Glutamatergic neuron (in vitro differentiated cells): ENCODE results near the gene ETS1. TPM values are rescaled to one million over a fixed set of nuclear protein-coding genes. Genes with fewer than 3 reads are reported as not detected.

ENCODE experiments used
- DNase-seq: peaks from one replicate; pipeline ENCODE4 v3.0.0; 2022
- H3K27ac Mint-ChIP-seq: one replicate; pipeline ENCODE4 v1.8.0; 2020; ENCODE audit warnings: mild to moderate bottlenecking, mixed read lengths, inconsistent platforms; ENCODE audit not compliant: unreplicated experiment
- H3K27me3 Mint-ChIP-seq: one replicate; pipeline ENCODE4 v1.8.0; 2020; ENCODE audit warnings: mild to moderate bottlenecking, moderate library complexity, mixed read lengths, inconsistent platforms; ENCODE audit not compliant: unreplicated experiment
- H3K36me3 Mint-ChIP-seq: one replicate; pipeline ENCODE4 v1.8.0; 2020; ENCODE audit warnings: mild to moderate bottlenecking, mixed read lengths, inconsistent platforms; ENCODE audit not compliant: unreplicated experiment
- H3K4me1 Mint-ChIP-seq: one replicate; pipeline ENCODE4 v1.8.0; 2020; ENCODE audit warnings: mild to moderate bottlenecking, low read depth, mixed read lengths, inconsistent platforms; ENCODE audit not compliant: unreplicated experiment
- H3K4me3 Mint-ChIP-seq: one replicate; pipeline ENCODE4 v1.8.0; 2020; ENCODE audit warnings: mild to moderate bottlenecking, mixed read lengths, inconsistent platforms; ENCODE audit not compliant: unreplicated experiment
- H3K9me3 Mint-ChIP-seq: one replicate; pipeline ENCODE4 v1.8.0; 2020; ENCODE audit warnings: mild to moderate bottlenecking, moderate library complexity, mixed read lengths, inconsistent platforms; ENCODE audit not compliant: unreplicated experiment
- total RNA-seq: library from RNA; stranded (reverse); fragmentation: NEBNext Ultra II Directional; extraction: Animal tissue kit (Norgen Biotek cat#: 25700); gene quantifications from one replicate; pipeline ENCODE4 v1.2.1, GENCODE V29; 2021; ENCODE audit not compliant: unreplicated experiment
- TF ChIP-seq, protein P1 (sequence below): fragments of 200-600 bp; sonication (generic); IDR thresholded peaks from one replicate; pipeline ENCODE4 v1.5.0; 2021; ENCODE audit not compliant: partially characterized antibody, unreplicated experiment

Gene ETS1
- total RNA-seq, 1 donor from 2014 or later = 1.0 TPM

GRCh38 chr11:128573638-128574037 lies 13.7 kb downstream of the ETS1 start:
- Mint-ChIP-seq H3K27ac (no peak overlapping the region), H3K4me3 (no peak overlapping the region), H3K36me3 (peaks cover 9% of the 10 kb centered on the region), H3K9me3 (no peaks in the 10 kb centered on the region), H3K27me3 (no peaks in the 10 kb centered on the region), H3K4me1 (no peaks in the 10 kb centered on the region)
- no peak for DNase-seq
- TF ChIP-seq, protein P1, sequence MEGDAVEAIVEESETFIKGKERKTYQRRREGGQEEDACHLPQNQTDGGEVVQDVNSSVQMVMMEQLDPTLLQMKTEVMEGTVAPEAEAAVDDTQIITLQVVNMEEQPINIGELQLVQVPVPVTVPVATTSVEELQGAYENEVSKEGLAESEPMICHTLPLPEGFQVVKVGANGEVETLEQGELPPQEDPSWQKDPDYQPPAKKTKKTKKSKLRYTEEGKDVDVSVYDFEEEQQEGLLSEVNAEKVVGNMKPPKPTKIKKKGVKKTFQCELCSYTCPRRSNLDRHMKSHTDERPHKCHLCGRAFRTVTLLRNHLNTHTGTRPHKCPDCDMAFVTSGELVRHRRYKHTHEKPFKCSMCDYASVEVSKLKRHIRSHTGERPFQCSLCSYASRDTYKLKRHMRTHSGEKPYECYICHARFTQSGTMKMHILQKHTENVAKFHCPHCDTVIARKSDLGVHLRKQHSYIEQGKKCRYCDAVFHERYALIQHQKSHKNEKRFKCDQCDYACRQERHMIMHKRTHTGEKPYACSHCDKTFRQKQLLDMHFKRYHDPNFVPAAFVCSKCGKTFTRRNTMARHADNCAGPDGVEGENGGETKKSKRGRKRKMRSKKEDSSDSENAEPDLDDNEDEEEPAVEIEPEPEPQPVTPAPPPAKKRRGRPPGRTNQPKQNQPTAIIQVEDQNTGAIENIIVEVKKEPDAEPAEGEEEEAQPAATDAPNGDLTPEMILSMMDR = no peak

DNA sequence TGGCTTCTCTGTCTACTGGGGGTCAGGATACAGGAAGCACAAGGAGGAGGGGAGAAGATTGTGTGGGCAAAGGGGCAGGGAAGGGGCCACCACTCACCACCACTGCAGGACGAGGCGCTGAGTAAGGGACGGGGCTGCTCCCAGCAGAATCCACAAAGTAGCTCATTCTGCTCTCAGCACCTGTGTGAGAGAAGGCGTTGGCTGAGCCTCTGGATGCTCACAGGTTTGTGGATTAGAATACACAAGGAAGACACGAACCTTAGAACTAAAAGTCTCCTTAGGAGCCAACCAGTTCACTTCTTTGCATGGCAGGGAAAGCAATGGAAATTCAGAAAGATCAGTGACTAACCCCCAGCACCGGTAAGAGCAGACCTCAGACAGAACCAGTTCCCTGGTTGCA lies 14.4 kb downstream of the ETS1 start:
- H3K36me3 Mint-ChIP-seq = peaks cover 9% of the 10 kb centered on the region
- TF ChIP-seq, protein P1 = no peak
- peaks cover 2% of the 10 kb centered on the region for H3K9me3 Mint-ChIP-seq
- H3K27me3 Mint-ChIP-seq = no peaks in the 10 kb centered on the region
- DNase-seq = no peak
- no peak overlapping the region for H3K4me3 Mint-ChIP-seq
- H3K27ac Mint-ChIP-seq = no peak overlapping the region
- no peaks in the 10 kb centered on the region for H3K4me1 Mint-ChIP-seq

GRCh38 chr11:128570632-128571031 lies 16.7 kb downstream of the ETS1 start:
- H3K9me3 Mint-ChIP-seq = peaks cover 2% of the 10 kb centered on the region

GRCh38 chr11:128569291-128569690 lies 18.1 kb downstream of the ETS1 start:
- TF ChIP-seq, protein P1 = no peak
- H3K4me3 Mint-ChIP-seq = no peak overlapping the region
- H3K36me3 Mint-ChIP-seq = peaks cover 2% of the 10 kb centered on the region
- no peaks in the 10 kb centered on the region for H3K27me3 Mint-ChIP-seq
- H3K27ac Mint-ChIP-seq = no peak overlapping the region
- DNase-seq = no peak
- peaks cover 2% of the 10 kb centered on the region for H3K9me3 Mint-ChIP-seq
- H3K4me1 Mint-ChIP-seq = no peaks in the 10 kb centered on the region

More at GRCh38 chr11:128570632-128571031, 16.7 kb downstream of the ETS1 start:
- no peak for DNase-seq
- Mint-ChIP-seq H3K36me3 (peaks cover 9% of the 10 kb centered on the region), H3K27ac (no peak overlapping the region), H3K27me3 (no peaks in the 10 kb centered on the region), H3K4me1 (no peaks in the 10 kb centered on the region), H3K4me3 (no peak overlapping the region)
- TF ChIP-seq, protein P1 = no peak

GRCh38 chr11:128568166-128568778 lies 19.1 kb downstream of the ETS1 start:
- Mint-ChIP-seq H3K27ac (no peak overlapping the region), H3K27me3 (no peaks in the 10 kb centered on the region), H3K36me3 (no peaks in the 10 kb centered on the region), H3K4me1 (peaks cover 4% of the 10 kb centered on the region), H3K4me3 (no peak overlapping the region), H3K9me3 (peaks cover 4% of the 10 kb centered on the region)
- no peak for DNase-seq
- TF ChIP-seq, protein P1 = no peak
